ENCODE measurements around the gene RAB40C.

RAB40C gene

GRCh38 chr16:589658-590187, at the start of gene RAB40C:
TSS of gene RAB40C (plus strand) at chr16:590066. CDS start at chr16:590292, 226 bp downstream.
- peak; percentile 100 for DNase-seq (ENCODE audit: low spot score)

GRCh38 chr16:540645-541340, 49.1 kb upstream of the RAB40C start:
- DNase-seq (ENCODE audit: low spot score) = no peak

GRCh38 chr16:543301-544164, 46.3 kb upstream of the RAB40C start:
- no peak for DNase-seq (ENCODE audit: low spot score)

- no peak for DNase-seq (ENCODE audit: low spot score)
Measured at GRCh38 chr16:544517-544916, 45.3 kb upstream of the RAB40C start.

GRCh38 chr16:546909-547770, 42.7 kb upstream of the RAB40C start:
- peak; percentile 86 for DNase-seq (ENCODE audit: low spot score)

- no peak for DNase-seq (ENCODE audit: low spot score)
Measured at GRCh38 chr16:548586-548985, 41.3 kb upstream of the RAB40C start.

- no peak for DNase-seq (ENCODE audit: low spot score)
Measured at GRCh38 chr16:549544-550263, 40.2 kb upstream of the RAB40C start.

GRCh38 chr16:551210-551609, 38.7 kb upstream of the RAB40C start:
- DNase-seq (ENCODE audit: low spot score) = no peak

- no peak for DNase-seq (ENCODE audit: low spot score)
Measured at GRCh38 chr16:552171-552570, 37.7 kb upstream of the RAB40C start.

- no peak for DNase-seq (ENCODE audit: low spot score)
Measured at GRCh38 chr16:553601-554296, 36.1 kb upstream of the RAB40C start.

GRCh38 chr16:554297-554621, 35.6 kb upstream of the RAB40C start:
- DNase-seq (ENCODE audit: low spot score) = no peak

GRCh38 chr16:554640-555365, 35.1 kb upstream of the RAB40C start:
- no peak for DNase-seq (ENCODE audit: low spot score)

- no peak for DNase-seq (ENCODE audit: low spot score)
Measured at GRCh38 chr16:555528-556473, 34.1 kb upstream of the RAB40C start.

GRCh38 chr16:556474-557173, 33.2 kb upstream of the RAB40C start:
- no peak for DNase-seq (ENCODE audit: low spot score)

- DNase-seq (ENCODE audit: low spot score) = no peak
Measured at GRCh38 chr16:557463-558297, 32.2 kb upstream of the RAB40C start.

- DNase-seq (ENCODE audit: low spot score) = no peak
Measured at GRCh38 chr16:558298-559020, 31.4 kb upstream of the RAB40C start.

GRCh38 chr16:559021-559380, 30.9 kb upstream of the RAB40C start:
- DNase-seq (ENCODE audit: low spot score) = no peak
